Sigmoid colon (tissue), 7 donors: ENCODE data around the gene SLC35G4. TPM values are rescaled to one million over a fixed set of nuclear protein-coding genes. Genes with fewer than 3 reads are reported as not detected.
A peak's percentile ranks its signal among the peaks of the same experiment; 100 is the strongest.

Experiments used
- DNase-seq: peaks from one replicate; pipeline ENCODE4 v3.0.0-alpha.2; 2019
- H3K27ac ChIP-seq, 4 donors: fragments of 200-600 bp; sonication (generic); one replicate each; pipeline ENCODE4 v1.5.1; 2016 to 2019; ENCODE audit warnings: mild to moderate bottlenecking in 1 of 4
- H3K27me3 ChIP-seq, 3 donors: fragments of 200-600 bp; sonication (generic); one replicate each; pipeline ENCODE4 v1.5.1; 2019; ENCODE audit warnings: mild to moderate bottlenecking in 1 of 3
- H3K36me3 ChIP-seq, 4 donors: fragments of 200-600 bp; sonication (generic); one replicate each; pipeline ENCODE4 v1.5.1; 2016 to 2019
- H3K4me1 ChIP-seq, 4 donors: fragments of 200-600 bp; sonication (generic); one replicate each; pipeline ENCODE4 v1.5.1; 2017 to 2019
- H3K4me3 ChIP-seq, 4 donors: fragments of 200-600 bp; sonication (generic); one replicate each; pipeline ENCODE4 v1.5.1; 2017 to 2019; ENCODE audit warnings: mild to moderate bottlenecking in 2 of 4, moderate library complexity in 1 of 4
- H3K9me3 ChIP-seq, 4 donors: fragments of 200-600 bp in 3 of 4; sonication (generic) in 3 of 4; one replicate each; pipeline versions ENCODE4 v1.5.1 to v1.6.1; 2013 to 2019
- CTCF ChIP-seq, 4 experiments: fragments of 450-650 bp in 3 of 4; fragments of 200-600 bp in 1 of 4; IDR thresholded peaks; one replicate each; pipeline ENCODE4 v1.5.1; 2016 to 2019; ENCODE audit warnings: antibody characterized with exemption in 4 of 4, mild to moderate bottlenecking in 3 of 4, moderate library complexity in 2 of 4
- EP300 ChIP-seq, 4 donors: sonication (generic); formaldehyde crosslinking; IDR thresholded peaks; one replicate each; pipeline ENCODE4 v1.6.1; 2017; ENCODE audit warnings: antibody characterized with exemption in 4 of 4
- POLR2A ChIP-seq, 2 donors: fragments of 450-650 bp; IDR thresholded peaks; one replicate each; pipeline ENCODE4 v1.6.1; 2016; ENCODE audit warnings: antibody characterized with exemption in 2 of 2, mild to moderate bottlenecking in 2 of 2, moderate library complexity in 2 of 2
- POLR2AphosphoS5 ChIP-seq, 4 donors: sonication (generic); formaldehyde crosslinking; IDR thresholded peaks; one replicate each; pipeline ENCODE4 v1.6.1; 2017; ENCODE audit warnings: antibody characterized with exemption in 4 of 4
- WGBS, 2 donors: extraction: QIAGEN DNeasy Blood & Tissue Kit; methylation state at CpG; one replicate each; pipeline ENCODE4 v1.1.7; 2013; 5-methylcytosine and 5-hydroxymethylcytosine counted together
- intact Hi-C: fragments of 100-400 bp; cut with DNase I; formaldehyde crosslinking; loops from one replicate; pipeline ENCODE4 v1.15.1; 2023
- polyA plus RNA-seq, 3 donors: library from polyadenylated mRNA; stranded (reverse); fragments of 200-250 nt; gene quantifications; one replicate each; pipeline ENCODE4 v1.2.3, GENCODE V29; 2013
- total RNA-seq, 4 donors: library from RNA; depleted of rRNA; stranded (reverse); fragments of >200 nt; gene quantifications; one replicate each; pipeline ENCODE4 v1.1.0, GENCODE V29; 2016
- donor health status: healthy with polysubstance abuse.
- donor health status: Bipolar disorder and iron deficiency.
- donor health status: healthy.

SLC35G4 gene
- total and polyA plus RNA-seq, 7 donors: not detected

- peaks cover 0 to 5% (median 2%) of the 10 kb centered on the region in 3 donors for H3K27me3 ChIP-seq
- H3K4me3 ChIP-seq: no peak overlapping the region
- no peak for DNase-seq
- TF ChIP-seq POLR2A (IDR thresholded peaks at IDR 0.05): no peak
- no peak for TF ChIP-seq POLR2AphosphoS5 (IDR thresholded peaks at IDR 0.05)
- no peak for TF ChIP-seq EP300 (IDR thresholded peaks at IDR 0.05)
- TF ChIP-seq CTCF (IDR thresholded peaks at IDR 0.05): no peak
- peaks cover 0 to 7% (median 1%) of the 10 kb centered on the region in 4 donors for H3K9me3 ChIP-seq
- no peak overlapping the region for H3K27ac ChIP-seq
- peaks cover 0 to 6% (median 0%) of the 10 kb centered on the region in 4 donors for H3K4me1 ChIP-seq
- intact Hi-C loops: no loop called here
- 69 to 88% methylated on average over 3 of the region's 3 CpGs for WGBS, 2 donors
- no peaks in the 10 kb centered on the region for H3K36me3 ChIP-seq
Measured at GRCh38 chr18:11651899-11652298, 42.5 kb downstream of the SLC35G4 start.

GRCh38 chr18:11653521-11653920 is 44.1 kb downstream of the SLC35G4 start:
- Histone ChIP-seq H3K36me3 (no peaks in the 10 kb centered on the region), H3K27ac (no peak overlapping the region), H3K9me3 (peaks cover 0 to 7% (median 1%) of the 10 kb centered on the region in 4 donors), H3K4me3 (no peak overlapping the region), H3K27me3 (peaks cover 0 to 5% (median 2%) of the 10 kb centered on the region in 3 donors), H3K4me1 (peaks cover 0 to 6% (median 0%) of the 10 kb centered on the region in 4 donors)
- TF ChIP-seq CTCF (IDR thresholded peaks at IDR 0.05): no peak
- TF ChIP-seq POLR2A (IDR thresholded peaks at IDR 0.05): no peak
- no peak for TF ChIP-seq POLR2AphosphoS5 (IDR thresholded peaks at IDR 0.05)
- no peak for TF ChIP-seq EP300 (IDR thresholded peaks at IDR 0.05)
- intact Hi-C loops: no loop called here
- WGBS, 2 donors: 84 to 87% methylated on average over 10 of the region's 10 CpGs
- DNase-seq: no peak

GRCh38 chr18:11654736-11655605 is 45.6 kb downstream of the SLC35G4 start:
- H3K36me3 ChIP-seq: no peaks in the 10 kb centered on the region
- H3K4me3 ChIP-seq: no peak overlapping the region
- TF ChIP-seq POLR2A (IDR thresholded peaks at IDR 0.05) (no peak), CTCF (IDR thresholded peaks at IDR 0.05) (peak in 3 of 4 experiments; percentile 44 to 65 (median 50)), POLR2AphosphoS5 (IDR thresholded peaks at IDR 0.05) (no peak)
- H3K27ac ChIP-seq: no peak overlapping the region
- no peak for DNase-seq
- H3K27me3 ChIP-seq: peaks cover 0 to 5% (median 2%) of the 10 kb centered on the region in 3 donors
- intact Hi-C loops: loop anchor here (5.0 kb wide), 2 partner anchors 77 to 582 kb away; no protein-coding TSS in a partner anchor
- H3K9me3 ChIP-seq: peaks cover 0 to under 1% (median under 1%) of the 10 kb centered on the region in 4 donors
- H3K4me1 ChIP-seq: peaks cover 0 to 6% (median 0%) of the 10 kb centered on the region in 4 donors
- WGBS, 2 donors: 37 to 40% methylated on average over 32 of the region's 32 CpGs

GRCh38 chr18:11655606-11655932 is 46.2 kb downstream of the SLC35G4 start:
- Histone ChIP-seq H3K27me3 (peaks cover 0 to 9% (median 2%) of the 10 kb centered on the region in 3 donors), H3K36me3 (no peaks in the 10 kb centered on the region), H3K4me1 (peaks cover 0 to 6% (median 0%) of the 10 kb centered on the region in 4 donors), H3K4me3 (no peak overlapping the region), H3K27ac (no peak overlapping the region), H3K9me3 (no peaks in the 10 kb centered on the region)
- WGBS, 2 donors: 19 to 31% methylated on average over 5 of the region's 5 CpGs
- DNase-seq: no peak
- TF ChIP-seq POLR2A (IDR thresholded peaks at IDR 0.05): no peak
- TF ChIP-seq CTCF (IDR thresholded peaks at IDR 0.05): no peak
- TF ChIP-seq POLR2AphosphoS5 (IDR thresholded peaks at IDR 0.05): no peak
- no peak for TF ChIP-seq EP300 (IDR thresholded peaks at IDR 0.05)
- intact Hi-C loops: loop anchor here (5.0 kb wide), 2 partner anchors 77 to 582 kb away; no protein-coding TSS in a partner anchor
